Stimulated activated CD8-positive, alpha-beta memory T cell treated with anti-CD3 and anti-CD28 coated beads, Interleukin-2, amount 100 ng/mL, for 48 hours (primary cell): ENCODE measurements around the gene URB2.
"Not testable (repeated sequence)": the region's sequence is repeated elsewhere in the genome, so short reads cannot be mapped to it uniquely, and the experiment has no call there.

Source experiments
- DNase-seq, 2 donors: peaks; one replicate each; pipeline ENCODE4 v3.0.0-alpha.2; 2020; ENCODE audit warnings: low read depth in 2 of 2

URB2 gene

DNA sequence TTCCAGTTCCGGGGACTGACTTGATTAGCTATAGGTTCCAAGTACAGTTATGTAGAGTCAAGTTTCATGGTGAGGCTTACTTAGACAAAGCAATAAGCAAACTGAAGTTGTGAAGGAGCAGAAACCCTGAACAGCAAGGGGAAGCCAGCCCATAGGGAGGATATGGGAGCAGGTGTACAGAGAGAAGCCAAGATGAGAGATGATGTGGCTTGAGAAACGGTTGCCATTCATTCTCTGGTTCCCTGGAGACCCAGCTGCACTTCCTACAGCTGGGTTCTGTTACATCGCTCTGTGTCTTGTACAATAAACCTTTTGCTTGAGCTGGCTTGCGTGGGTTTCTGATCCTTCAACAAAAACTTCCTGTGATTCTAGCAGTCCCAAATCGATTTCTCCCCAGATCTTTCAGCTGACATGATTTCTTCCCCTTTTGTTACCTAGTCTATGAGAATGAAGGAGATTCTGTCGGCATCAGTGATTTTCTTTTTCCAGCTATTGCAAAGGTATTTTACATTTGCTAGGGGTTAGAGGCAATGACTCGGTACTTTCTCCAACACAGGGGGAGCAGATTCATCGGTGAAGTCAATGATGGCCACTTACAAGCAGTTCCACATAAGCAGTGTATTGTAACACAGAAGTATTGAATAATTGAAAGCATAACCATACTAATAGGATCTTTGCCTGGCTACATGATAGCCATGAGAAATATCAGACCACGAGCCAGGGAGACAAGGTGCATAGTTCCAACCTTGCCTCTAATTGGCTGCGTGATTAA, 67.3 kb downstream of the URB2 start:
- DNase-seq: no peak

DNA sequence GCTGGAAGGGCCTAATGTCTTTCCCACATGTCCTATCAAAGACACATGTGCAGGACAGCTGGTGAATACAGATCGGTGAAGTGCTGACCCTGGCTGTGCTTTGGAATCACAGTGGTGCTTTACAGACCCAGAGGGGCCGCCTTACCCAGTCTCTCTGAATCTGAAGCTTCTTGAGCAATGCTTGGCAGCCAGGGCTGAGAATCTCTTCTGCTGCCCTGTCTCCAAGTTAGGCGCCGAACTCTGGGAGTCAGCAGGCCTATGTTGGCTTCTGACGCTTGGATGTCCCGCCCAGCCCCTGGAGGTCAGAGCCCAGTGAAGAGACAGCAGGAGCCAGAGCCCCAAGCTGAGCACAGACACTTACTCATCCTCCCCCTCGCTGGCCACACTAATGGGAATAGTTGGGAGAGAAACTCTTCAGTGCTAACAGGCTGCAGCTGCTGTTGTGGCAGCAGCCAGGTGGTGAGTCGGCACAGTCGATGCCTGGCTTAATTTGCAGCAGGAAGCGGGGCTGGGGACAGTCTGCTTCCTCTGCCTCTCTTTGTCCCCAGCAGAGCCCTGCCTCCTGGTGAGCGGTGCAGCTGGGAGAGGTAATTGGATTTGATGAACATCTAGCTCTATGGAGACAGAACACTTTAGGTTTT, 68.1 kb downstream of the URB2 start:
- DNase-seq: no peak

DNA sequence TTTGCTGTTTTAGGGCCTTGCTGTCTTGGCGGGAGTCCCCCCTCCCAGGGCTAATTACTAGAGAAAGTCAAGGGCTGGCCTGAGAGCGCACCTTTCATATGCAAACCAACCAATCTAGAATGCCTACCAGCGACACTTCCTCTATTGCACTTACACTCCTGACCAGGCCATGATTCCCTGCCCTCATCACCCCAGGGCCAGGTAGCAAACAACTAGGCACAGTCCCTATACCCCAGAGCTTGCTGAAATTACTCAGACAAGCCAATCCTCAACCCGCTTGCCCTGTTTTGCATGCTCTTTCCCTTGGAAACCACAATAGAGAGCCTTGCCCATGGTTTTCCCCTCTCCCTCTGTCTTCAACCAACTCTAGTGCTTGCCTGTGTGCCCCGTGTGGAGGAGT, 70.3 kb downstream of the URB2 start:
- DNase-seq: no peak

DNA sequence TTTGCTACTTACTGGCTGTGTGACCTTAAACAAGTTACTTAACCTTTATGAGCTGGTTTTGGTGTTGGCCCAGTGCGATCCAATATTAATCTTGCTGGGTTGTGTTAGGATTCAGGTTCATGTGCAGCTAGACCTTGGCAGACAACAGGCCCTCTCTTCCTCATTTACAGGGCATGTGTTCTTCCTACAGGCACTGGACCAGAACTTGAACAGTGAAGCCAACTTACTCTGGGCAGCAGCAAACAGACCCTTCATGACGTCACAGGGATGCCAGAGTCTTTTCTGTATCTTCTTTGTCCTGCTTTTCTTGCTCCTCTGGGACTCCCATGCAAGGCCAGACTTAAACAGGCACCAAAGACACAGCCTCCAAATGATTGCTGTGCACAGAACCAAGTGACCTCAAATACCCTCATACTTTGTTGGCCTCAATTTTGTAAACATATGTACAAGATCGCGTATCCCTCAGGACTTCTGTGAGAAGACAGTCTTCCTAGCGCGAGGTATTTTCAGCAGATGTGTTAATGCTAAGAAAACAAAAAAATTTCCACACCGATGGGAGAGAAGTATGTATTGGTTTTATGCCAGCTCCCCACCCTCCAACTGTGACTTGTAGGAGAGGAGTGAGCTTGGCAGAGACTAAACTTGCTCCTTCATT, 73.7 kb downstream of the URB2 start:
- no peak for DNase-seq

DNA sequence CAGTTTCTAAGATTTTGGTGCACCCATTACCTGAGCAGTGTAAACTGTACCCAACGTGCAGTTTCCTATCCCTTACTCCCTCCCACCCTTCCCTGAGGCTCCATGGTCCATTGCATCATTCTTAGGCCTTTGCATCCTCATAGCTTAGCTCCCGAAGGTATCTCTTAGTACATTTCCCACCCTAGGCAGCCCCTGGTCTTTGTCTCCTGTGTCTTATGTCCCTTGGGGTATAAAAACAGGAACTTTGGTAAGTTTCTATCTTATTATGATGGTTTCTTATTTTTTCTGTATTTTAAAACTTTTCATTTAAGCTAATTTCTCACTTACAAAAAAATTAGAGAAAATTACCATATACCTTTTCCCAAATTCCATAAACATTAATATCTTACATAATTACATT, 78.1 kb downstream of the URB2 start:
- DNase-seq: no peak

DNA sequence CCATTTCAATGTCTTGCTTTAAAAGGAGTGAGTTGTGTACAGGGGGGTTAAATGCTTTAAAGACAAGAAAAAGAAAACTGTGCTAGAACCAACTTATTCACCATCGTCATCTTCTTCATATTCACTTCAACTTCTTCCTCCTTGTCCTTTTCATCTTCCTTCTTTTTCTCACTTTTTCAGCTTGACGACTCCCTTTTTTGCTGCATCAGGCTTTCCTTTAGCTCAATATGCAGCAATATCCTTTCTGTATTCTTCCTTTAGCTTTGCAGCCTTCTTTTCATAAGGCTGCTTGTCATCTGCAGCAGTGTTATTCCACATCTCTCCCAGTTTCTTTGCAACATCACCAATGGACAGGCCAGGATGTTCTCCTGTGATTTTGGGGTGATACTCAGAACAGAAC, 79.1 kb downstream of the URB2 start:
- not testable (repeated sequence) for DNase-seq

DNA sequence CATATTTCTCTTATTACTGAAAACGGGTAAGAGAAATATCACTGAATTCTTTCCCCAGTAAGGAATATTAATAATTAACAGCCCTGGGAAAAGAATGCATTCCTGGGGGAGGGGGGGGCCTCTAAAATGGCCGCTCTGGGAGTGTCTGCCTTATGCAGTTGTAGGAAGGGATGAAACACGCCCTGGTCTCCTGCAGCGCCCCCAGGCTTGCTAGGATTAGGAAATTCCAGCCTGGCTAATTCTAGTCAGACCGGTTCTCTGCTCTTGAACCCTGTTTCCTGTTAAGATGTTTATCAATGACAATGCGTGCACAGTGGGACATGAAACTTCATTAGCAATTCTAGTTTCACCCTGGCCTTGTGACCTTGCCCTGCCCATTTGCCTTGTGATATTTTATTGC, 81.1 kb downstream of the URB2 start:
- DNase-seq: not testable (repeated sequence)

DNA sequence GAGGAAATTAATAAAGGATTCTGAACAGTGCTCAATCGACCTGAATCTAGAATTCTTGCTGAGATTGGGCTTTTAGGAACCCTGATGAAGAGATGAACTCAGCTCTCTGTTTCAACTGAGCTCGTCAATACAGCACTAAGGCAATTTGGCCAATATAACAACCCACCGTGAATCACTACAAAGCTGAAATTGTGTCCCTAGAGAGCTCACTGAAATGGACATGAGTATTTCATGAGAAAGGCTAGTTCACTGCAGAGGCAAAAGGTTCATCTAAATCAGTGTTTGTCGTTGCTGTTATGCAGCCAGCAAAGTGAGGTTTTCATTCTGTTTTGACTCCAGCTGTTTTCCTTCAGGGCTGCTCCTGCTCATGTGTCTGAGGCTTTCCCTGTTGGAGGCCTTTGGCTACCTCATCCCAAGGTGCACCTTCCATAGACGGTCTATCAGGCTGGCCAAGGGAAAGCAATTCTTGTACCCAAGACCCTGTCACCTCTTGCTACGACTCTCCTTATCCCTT, 83.5 kb downstream of the URB2 start:
- DNase-seq: no peak
